ENCODE measurements around the gene CAMSAP1. TPM values are rescaled to one million over a fixed set of nuclear protein-coding genes. Genes with fewer than 3 reads are reported as not detected.

Gene CAMSAP1
- total RNA-seq, 4 donors from 2014 or later = 15.6 to 61.2 (median 43.2) TPM

GRCh38 chr9:135786146-135786690 is 121.1 kb downstream of the CAMSAP1 start:
- Histone ChIP-seq H3K9me3 (no peaks in the 10 kb centered on the region), H3K4me1 (no peaks in the 10 kb centered on the region), H3K27ac (no peak overlapping the region), H3K36me3 (no peaks in the 10 kb centered on the region), H3K27me3 (no peaks in the 10 kb centered on the region), H3K4me3 (no peak overlapping the region)
- TF ChIP-seq POLR2A (IDR thresholded peaks at IDR 0.05) = no peak
- TF ChIP-seq, protein P1, sequence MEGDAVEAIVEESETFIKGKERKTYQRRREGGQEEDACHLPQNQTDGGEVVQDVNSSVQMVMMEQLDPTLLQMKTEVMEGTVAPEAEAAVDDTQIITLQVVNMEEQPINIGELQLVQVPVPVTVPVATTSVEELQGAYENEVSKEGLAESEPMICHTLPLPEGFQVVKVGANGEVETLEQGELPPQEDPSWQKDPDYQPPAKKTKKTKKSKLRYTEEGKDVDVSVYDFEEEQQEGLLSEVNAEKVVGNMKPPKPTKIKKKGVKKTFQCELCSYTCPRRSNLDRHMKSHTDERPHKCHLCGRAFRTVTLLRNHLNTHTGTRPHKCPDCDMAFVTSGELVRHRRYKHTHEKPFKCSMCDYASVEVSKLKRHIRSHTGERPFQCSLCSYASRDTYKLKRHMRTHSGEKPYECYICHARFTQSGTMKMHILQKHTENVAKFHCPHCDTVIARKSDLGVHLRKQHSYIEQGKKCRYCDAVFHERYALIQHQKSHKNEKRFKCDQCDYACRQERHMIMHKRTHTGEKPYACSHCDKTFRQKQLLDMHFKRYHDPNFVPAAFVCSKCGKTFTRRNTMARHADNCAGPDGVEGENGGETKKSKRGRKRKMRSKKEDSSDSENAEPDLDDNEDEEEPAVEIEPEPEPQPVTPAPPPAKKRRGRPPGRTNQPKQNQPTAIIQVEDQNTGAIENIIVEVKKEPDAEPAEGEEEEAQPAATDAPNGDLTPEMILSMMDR (IDR thresholded peaks at IDR 0.05) = no peak
- intact Hi-C loops (cut with DNase I; ENCODE audit: low total_unique reads) = no loop called here
- DNase-seq = no peak

DNA sequence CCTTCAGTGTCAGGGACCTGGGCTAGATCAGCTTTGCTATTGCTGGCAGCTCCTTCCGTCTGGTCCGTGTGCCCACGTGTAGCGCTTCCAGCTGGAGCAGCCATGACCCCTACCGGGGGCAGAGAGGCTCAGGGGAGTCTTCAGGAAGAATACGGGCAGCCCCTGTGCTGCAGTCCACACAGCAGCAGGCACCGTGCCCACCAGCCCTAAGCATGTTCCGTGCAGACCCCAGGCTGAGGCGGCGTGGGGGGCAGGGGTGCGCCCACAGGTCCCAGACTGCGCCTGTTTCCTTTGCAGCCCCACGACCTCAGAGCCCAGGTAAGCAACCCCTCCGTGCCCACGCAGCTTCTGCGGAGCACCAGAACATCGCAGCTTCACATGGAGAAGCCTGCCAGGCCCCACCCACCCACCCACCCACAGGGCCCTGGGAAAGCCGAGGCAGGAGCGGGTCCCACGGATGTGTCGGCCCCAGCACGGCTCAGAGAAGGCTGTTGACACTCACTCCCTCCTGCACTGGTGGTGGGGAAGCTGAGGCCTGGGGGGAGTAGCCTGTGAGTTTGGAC is 122.3 kb downstream of the CAMSAP1 start:
- no peaks in the 10 kb centered on the region for H3K27me3 ChIP-seq
- DNase-seq = no peak

DNA sequence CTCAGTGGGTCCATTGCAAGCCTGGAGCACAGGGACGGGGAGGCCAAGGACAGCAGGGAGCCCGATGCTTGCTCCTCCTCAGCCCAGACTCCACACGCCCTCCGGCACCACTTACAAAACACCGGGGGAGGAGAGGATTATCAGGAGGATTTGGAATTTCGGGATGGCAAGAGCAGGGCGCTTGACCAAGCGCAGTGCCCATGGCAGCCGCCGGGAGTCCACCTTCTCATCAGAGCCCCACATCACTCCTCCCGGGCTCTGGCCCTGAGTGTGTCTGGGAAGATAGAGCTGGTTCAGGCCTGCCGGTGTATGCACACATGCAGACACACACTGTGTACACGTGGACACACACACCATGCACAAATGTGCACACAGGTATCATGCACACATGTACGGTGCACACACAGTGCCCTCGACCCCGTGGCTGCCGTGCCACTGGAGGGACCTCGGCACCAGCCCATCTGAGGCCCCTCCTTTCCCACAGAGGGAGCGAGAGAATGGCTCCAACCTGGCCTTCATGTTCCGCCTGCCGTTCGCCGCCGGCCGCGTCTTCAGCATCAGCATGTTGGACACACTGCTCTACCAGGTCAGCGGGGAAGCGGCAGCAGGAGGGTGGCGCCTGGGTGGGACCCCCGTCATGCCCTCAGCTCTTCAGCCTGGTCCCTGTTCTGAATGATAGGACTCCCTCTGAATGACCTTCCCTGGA is 123.7 kb downstream of the CAMSAP1 start:
- H3K4me1 ChIP-seq = no peaks in the 10 kb centered on the region

More for the DNA sequence above, 122.3 kb downstream of the CAMSAP1 start:
- TF ChIP-seq, protein P1 (IDR thresholded peaks at IDR 0.05) = no peak
- no peak for TF ChIP-seq POLR2A (IDR thresholded peaks at IDR 0.05)
- Histone ChIP-seq H3K9me3 (no peaks in the 10 kb centered on the region), H3K36me3 (no peaks in the 10 kb centered on the region), H3K27ac (no peak overlapping the region), H3K4me3 (no peak overlapping the region), H3K4me1 (no peaks in the 10 kb centered on the region)
- intact Hi-C loops (cut with DNase I; ENCODE audit: low total_unique reads) = no loop called here

GRCh38 chr9:135782946-135783345 is 124.4 kb downstream of the CAMSAP1 start:
- TF ChIP-seq, protein P1 (IDR thresholded peaks at IDR 0.05) = no peak
- TF ChIP-seq POLR2A (IDR thresholded peaks at IDR 0.05) = no peak
- no peak overlapping the region for H3K27ac ChIP-seq
- intact Hi-C loops (cut with DNase I; ENCODE audit: low total_unique reads) = no loop called here
- H3K9me3 ChIP-seq = no peaks in the 10 kb centered on the region
- H3K4me1 ChIP-seq = no peaks in the 10 kb centered on the region
- no peak for DNase-seq
- H3K36me3 ChIP-seq = no peaks in the 10 kb centered on the region
- no peak overlapping the region for H3K4me3 ChIP-seq
- H3K27me3 ChIP-seq = no peaks in the 10 kb centered on the region

More for the DNA sequence above, 123.7 kb downstream of the CAMSAP1 start:
- Histone ChIP-seq H3K27me3 (no peaks in the 10 kb centered on the region), H3K9me3 (no peaks in the 10 kb centered on the region), H3K4me3 (no peak overlapping the region), H3K27ac (no peak overlapping the region), H3K36me3 (no peaks in the 10 kb centered on the region)
- intact Hi-C loops (cut with DNase I; ENCODE audit: low total_unique reads) = no loop called here
- DNase-seq = no peak
- TF ChIP-seq, protein P1 (IDR thresholded peaks at IDR 0.05) = no peak

GRCh38 chr9:135780626-135781025 is 126.7 kb downstream of the CAMSAP1 start:
- Histone ChIP-seq H3K4me1 (no peaks in the 10 kb centered on the region), H3K36me3 (no peaks in the 10 kb centered on the region), H3K27me3 (no peaks in the 10 kb centered on the region), H3K4me3 (no peak overlapping the region), H3K27ac (no peak overlapping the region), H3K9me3 (no peaks in the 10 kb centered on the region)
- no peak for TF ChIP-seq POLR2A (IDR thresholded peaks at IDR 0.05)
- TF ChIP-seq, protein P1 (IDR thresholded peaks at IDR 0.05) = no peak
- intact Hi-C loops (cut with DNase I; ENCODE audit: low total_unique reads) = no loop called here
- no peak for DNase-seq
